HG02938 (cell line): ENCODE measurements around the gene BCL6B.
"Not testable (repeated sequence)": the region's sequence is repeated elsewhere in the genome, so short reads cannot be mapped to it uniquely, and the experiment has no call there.

Experiments
- ATAC-seq: cut with Tn5 transposase; IDR thresholded peaks from one replicate; pipeline ENCODE4 v1.9.1; 2021; ENCODE audit warnings: mild to moderate bottlenecking, moderate library complexity; ENCODE audit not compliant: unreplicated experiment

BCL6B gene

GRCh38 chr17:7050583-7050982 is 27.7 kb downstream of the BCL6B start:
- ATAC-seq = not testable (repeated sequence)

GRCh38 chr17:7056386-7056785 is 33.5 kb downstream of the BCL6B start:
- ATAC-seq = no peak

GRCh38 chr17:7058831-7059447 is 36.1 kb downstream of the BCL6B start:
- no peak for ATAC-seq

GRCh38 chr17:7060165-7060891 is 37.5 kb downstream of the BCL6B start:
- no peak for ATAC-seq

- no peak for ATAC-seq
Observed at GRCh38 chr17:7063518-7064094, 40.8 kb downstream of the BCL6B start.

- ATAC-seq = no peak
Observed at GRCh38 chr17:7064261-7064660, 41.4 kb downstream of the BCL6B start.

GRCh38 chr17:7067198-7067597 is 44.3 kb downstream of the BCL6B start:
- no peak for ATAC-seq

GRCh38 chr17:7068268-7068667 is 45.4 kb downstream of the BCL6B start:
- no peak for ATAC-seq

GRCh38 chr17:7070712-7071111 is 47.9 kb downstream of the BCL6B start:
- no peak for ATAC-seq

- no peak for ATAC-seq
Observed at GRCh38 chr17:7072406-7072805, 49.6 kb downstream of the BCL6B start.

- ATAC-seq = no peak
Observed at GRCh38 chr17:7074931-7075330, 52.1 kb downstream of the BCL6B start.

GRCh38 chr17:7077911-7078546 is 55.2 kb downstream of the BCL6B start:
- ATAC-seq = no peak

GRCh38 chr17:7078711-7079110 is 55.9 kb downstream of the BCL6B start:
- no peak for ATAC-seq
